ENCODE data around the gene MSH2.
"Not testable (repeated sequence)": the region's sequence is repeated elsewhere in the genome, so short reads cannot be mapped to it uniquely, and the experiment has no call there.

MSH2 gene

GRCh38 chr2:47499093-47499492 lies 96.1 kb downstream of the MSH2 start:
- H3K27ac ChIP-seq (ENCODE audit: low read length), result no peak overlapping the region
- H2AFZ ChIP-seq (ENCODE audit: low read length), result no peak overlapping the region
- no peaks in the 10 kb centered on the region for H3K79me2 ChIP-seq (ENCODE audit: low read length)
- no peaks in the 10 kb centered on the region for H3K36me3 ChIP-seq (replicated peaks; ENCODE audit: insufficient read depth, low read length)
- H3K9ac ChIP-seq (ENCODE audit: low read length), result no peak overlapping the region
- no peaks in the 10 kb centered on the region for H4K20me1 ChIP-seq (ENCODE audit: insufficient read depth, low read length)
- no peak overlapping the region for H3K4me3 ChIP-seq (ENCODE audit: low read length)
- no peaks in the 10 kb centered on the region for H3K9me3 ChIP-seq (replicated peaks; ENCODE audit: insufficient read depth, low read length)
- H3F3A ChIP-seq (ENCODE audit: insufficient read depth, low read length), result no peaks in the 10 kb centered on the region
- TF ChIP-seq, protein P1, sequence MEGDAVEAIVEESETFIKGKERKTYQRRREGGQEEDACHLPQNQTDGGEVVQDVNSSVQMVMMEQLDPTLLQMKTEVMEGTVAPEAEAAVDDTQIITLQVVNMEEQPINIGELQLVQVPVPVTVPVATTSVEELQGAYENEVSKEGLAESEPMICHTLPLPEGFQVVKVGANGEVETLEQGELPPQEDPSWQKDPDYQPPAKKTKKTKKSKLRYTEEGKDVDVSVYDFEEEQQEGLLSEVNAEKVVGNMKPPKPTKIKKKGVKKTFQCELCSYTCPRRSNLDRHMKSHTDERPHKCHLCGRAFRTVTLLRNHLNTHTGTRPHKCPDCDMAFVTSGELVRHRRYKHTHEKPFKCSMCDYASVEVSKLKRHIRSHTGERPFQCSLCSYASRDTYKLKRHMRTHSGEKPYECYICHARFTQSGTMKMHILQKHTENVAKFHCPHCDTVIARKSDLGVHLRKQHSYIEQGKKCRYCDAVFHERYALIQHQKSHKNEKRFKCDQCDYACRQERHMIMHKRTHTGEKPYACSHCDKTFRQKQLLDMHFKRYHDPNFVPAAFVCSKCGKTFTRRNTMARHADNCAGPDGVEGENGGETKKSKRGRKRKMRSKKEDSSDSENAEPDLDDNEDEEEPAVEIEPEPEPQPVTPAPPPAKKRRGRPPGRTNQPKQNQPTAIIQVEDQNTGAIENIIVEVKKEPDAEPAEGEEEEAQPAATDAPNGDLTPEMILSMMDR (IDR thresholded peaks at IDR 0.05; ENCODE audit: low read length), result no peak
- TF ChIP-seq EZH2 (optimal IDR thresholded peaks at IDR 0.05; ENCODE audit: low read depth, low read length) (no peak), EZH2phosphoT487 (IDR thresholded peaks at IDR 0.05; ENCODE audit: low read length) (no peak)
- no peak overlapping the region for H3K4me2 ChIP-seq (ENCODE audit: low read depth, low read length)
- H3K4me1 ChIP-seq (ENCODE audit: low read length), result no peaks in the 10 kb centered on the region
- no peaks in the 10 kb centered on the region for H3K9me2 ChIP-seq (replicated peaks; ENCODE audit: insufficient read depth, low read length)
- no peak for DNase-seq
- no peaks in the 10 kb centered on the region for H3K27me3 ChIP-seq (replicated peaks; ENCODE audit: insufficient read depth, low read length)

DNA sequence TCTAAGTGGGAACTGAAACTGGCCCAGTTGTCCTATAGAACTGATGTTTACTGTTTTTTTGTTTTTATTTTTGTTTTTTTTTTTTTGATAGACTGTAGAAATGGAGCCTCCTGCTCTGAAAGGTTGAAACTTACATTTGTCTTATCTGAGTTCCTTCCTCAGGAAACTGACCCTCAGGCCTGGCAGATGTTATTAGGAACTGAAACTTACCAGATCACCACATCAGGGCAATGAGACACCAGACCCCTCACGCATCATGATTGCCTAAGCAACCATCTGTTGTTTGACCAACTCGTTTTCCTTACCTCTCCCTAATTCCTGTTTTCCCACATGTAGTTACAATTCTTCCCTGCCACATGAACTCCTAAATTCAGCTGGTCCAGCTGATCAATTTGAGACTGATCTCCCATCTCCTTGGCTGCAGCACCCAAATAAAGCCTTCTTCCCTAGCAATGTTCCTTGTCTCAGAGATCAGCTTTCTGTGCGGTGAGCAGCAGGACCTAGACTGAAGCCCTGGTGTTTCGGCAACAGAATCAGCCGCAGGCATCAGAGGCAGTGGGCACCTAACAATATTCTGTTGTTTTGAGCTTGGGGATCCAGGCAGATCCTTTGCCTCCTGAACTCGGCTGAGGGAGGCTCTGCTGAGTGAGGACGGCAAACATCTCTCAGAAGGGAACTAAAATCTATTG lies 96.8 kb downstream of the MSH2 start:
- no peak for TF ChIP-seq EZH2 (optimal IDR thresholded peaks at IDR 0.05; ENCODE audit: low read depth, low read length)
- TF ChIP-seq EZH2phosphoT487 (IDR thresholded peaks at IDR 0.05; ENCODE audit: low read length), result no peak
- TF ChIP-seq, protein P1 (IDR thresholded peaks at IDR 0.05; ENCODE audit: low read length), result no peak
- H4K20me1 ChIP-seq (ENCODE audit: insufficient read depth, low read length), result no peaks in the 10 kb centered on the region
- H3K79me2 ChIP-seq (ENCODE audit: low read length), result no peaks in the 10 kb centered on the region
- no peak overlapping the region for H2AFZ ChIP-seq (ENCODE audit: low read length)
- no peaks in the 10 kb centered on the region for H3K9me3 ChIP-seq (replicated peaks; ENCODE audit: insufficient read depth, low read length)
- H3K9me2 ChIP-seq (replicated peaks; ENCODE audit: insufficient read depth, low read length), result no peaks in the 10 kb centered on the region
- no peaks in the 10 kb centered on the region for H3K4me1 ChIP-seq (ENCODE audit: low read length)
- no peak overlapping the region for H3K9ac ChIP-seq (ENCODE audit: low read length)
- no peak overlapping the region for H3K4me2 ChIP-seq (ENCODE audit: low read depth, low read length)
- no peaks in the 10 kb centered on the region for H3F3A ChIP-seq (ENCODE audit: insufficient read depth, low read length)
- no peaks in the 10 kb centered on the region for H3K36me3 ChIP-seq (replicated peaks; ENCODE audit: insufficient read depth, low read length)
- no peak overlapping the region for H3K27ac ChIP-seq (ENCODE audit: low read length)
- no peaks in the 10 kb centered on the region for H3K27me3 ChIP-seq (replicated peaks; ENCODE audit: insufficient read depth, low read length)
- no peak overlapping the region for H3K4me3 ChIP-seq (ENCODE audit: low read length)
- DNase-seq, result no peak

GRCh38 chr2:47501374-47502200 lies 98.6 kb downstream of the MSH2 start:
- Histone ChIP-seq H3F3A (ENCODE audit: insufficient read depth, low read length) (no peaks in the 10 kb centered on the region), H3K79me2 (ENCODE audit: low read length) (no peaks in the 10 kb centered on the region), H3K36me3 (replicated peaks; ENCODE audit: insufficient read depth, low read length) (no peaks in the 10 kb centered on the region), H3K27me3 (replicated peaks; ENCODE audit: insufficient read depth, low read length) (no peaks in the 10 kb centered on the region), H3K4me3 (ENCODE audit: low read length) (no peak overlapping the region), H3K9ac (ENCODE audit: low read length) (no peak overlapping the region), H3K9me2 (replicated peaks; ENCODE audit: insufficient read depth, low read length) (no peaks in the 10 kb centered on the region), H4K20me1 (ENCODE audit: insufficient read depth, low read length) (no peaks in the 10 kb centered on the region), H3K27ac (ENCODE audit: low read length) (no peak overlapping the region), H3K4me1 (ENCODE audit: low read length) (no peaks in the 10 kb centered on the region), H3K4me2 (ENCODE audit: low read depth, low read length) (no peak overlapping the region), H2AFZ (ENCODE audit: low read length) (no peak overlapping the region), H3K9me3 (replicated peaks; ENCODE audit: insufficient read depth, low read length) (no peaks in the 10 kb centered on the region)
- TF ChIP-seq, protein P1 (IDR thresholded peaks at IDR 0.05; ENCODE audit: low read length), result no peak
- TF ChIP-seq EZH2phosphoT487 (IDR thresholded peaks at IDR 0.05; ENCODE audit: low read length), result no peak
- no peak for DNase-seq

DNA sequence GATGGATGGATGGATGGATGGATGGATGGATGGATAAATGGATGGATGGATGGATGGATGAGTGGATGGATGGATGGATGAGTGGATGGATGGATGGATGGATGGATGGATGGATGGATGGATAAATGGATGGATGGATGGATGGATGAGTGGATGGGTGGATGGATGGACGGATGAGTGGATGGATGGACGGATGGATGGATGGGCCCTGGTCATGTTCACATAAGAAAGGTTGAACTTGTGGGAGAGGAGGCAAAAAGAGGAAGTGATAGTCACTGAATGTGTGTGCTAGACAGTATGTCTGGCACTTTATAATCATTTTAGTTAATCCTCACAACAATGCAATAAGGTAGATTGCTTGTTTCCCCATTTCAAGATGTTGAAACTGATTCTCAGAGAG lies 99.5 kb downstream of the MSH2 start:
- H3K27ac ChIP-seq (ENCODE audit: low read length); H3K9me2 ChIP-seq (replicated peaks; ENCODE audit: insufficient read depth, low read length); H3K4me1 ChIP-seq (ENCODE audit: low read length); H3K36me3 ChIP-seq (replicated peaks; ENCODE audit: insufficient read depth, low read length); H3K79me2 ChIP-seq (ENCODE audit: low read length); H3K4me2 ChIP-seq (ENCODE audit: low read depth, low read length); H3K9me3 ChIP-seq (replicated peaks; ENCODE audit: insufficient read depth, low read length); H3K9ac ChIP-seq (ENCODE audit: low read length); H2AFZ ChIP-seq (ENCODE audit: low read length); H3K27me3 ChIP-seq (replicated peaks; ENCODE audit: insufficient read depth, low read length); H4K20me1 ChIP-seq (ENCODE audit: insufficient read depth, low read length); H3K4me3 ChIP-seq (ENCODE audit: low read length); H3F3A ChIP-seq (ENCODE audit: insufficient read depth, low read length); DNase-seq: not testable (repeated sequence)

Data from MM.1S (cell line).